Right ventricle myocardium inferior (tissue), 1 donor: ENCODE results near the gene CAMK2A. TPM values are rescaled to one million over a fixed set of nuclear protein-coding genes. Genes with fewer than 3 reads are reported as not detected.

ENCODE experiments used
- total RNA-seq: library from RNA; stranded (reverse); fragmentation: NEBNext Ultra II Directional; extraction: Animal tissue kit (Norgen Biotek cat#: 25700); gene quantifications from one replicate; pipeline ENCODE4 v1.2.1, GENCODE V29; 2021
- donor health status: DM: no; HTN: yes; CAD: no; lungs with severe emphysema.

Gene CAMK2A
- total RNA-seq, 1 donor from 2014 or later, result 17.0 TPM

Other genes with a start within 250 kb of the CAMK2A start
- gene CSF1R, start 203.2 kb downstream of the CAMK2A start, total RNA-seq, result 21.9 TPM
- 57.2 TPM for gene PDGFRB, start 133.9 kb downstream of the CAMK2A start, total RNA-seq
- not detected for gene CDX1, start 123.0 kb downstream of the CAMK2A start, total RNA-seq
- not detected for gene SLC6A7, start 99.7 kb downstream of the CAMK2A start, total RNA-seq
- gene ARSI, start 13.1 kb upstream of the CAMK2A start, total RNA-seq, result 0.65 TPM
- gene TCOF1, start 67.9 kb upstream of the CAMK2A start, total RNA-seq, result 17.8 TPM
- 327 TPM for gene CD74, start 123.1 kb upstream of the CAMK2A start, total RNA-seq
- 1,267 TPM for gene RPS14, start 160.0 kb upstream of the CAMK2A start, total RNA-seq
- gene NDST1, start 218.4 kb upstream of the CAMK2A start, total RNA-seq, result 60.4 TPM